CD14-positive monocyte (primary cell): ENCODE measurements around the gene COL4A1. TPM values are rescaled to one million over a fixed set of nuclear protein-coding genes. Genes with fewer than 3 reads are reported as not detected.

Experiments
- DNase-seq, 3 donors: peaks; one replicate each; pipeline ENCODE4 v3.0.0-alpha.2; 2011 to 2022
- H2AFZ ChIP-seq: 2 replicates; pipeline ENCODE4 v1.6.0; 2012; ENCODE audit warnings: mild to moderate bottlenecking, low read depth, low read length, inconsistent platforms; ENCODE audit not compliant: insufficient read depth, poor library complexity, severe bottlenecking
- H3K27ac ChIP-seq, 2 donors: 1 replicate in 1 of 2; 2 replicates in 1 of 2; pipeline ENCODE4 v1.5.1; 2012 to 2013; ENCODE audit warnings: low read length in 2 of 2, control low read depth in 1 of 2, inconsistent platforms in 1 of 2, low read depth in 1 of 2, mild to moderate bottlenecking in 1 of 2
- H3K27me3 ChIP-seq, 2 donors: one replicate each; pipeline versions ENCODE4 v1.6.0 to v1.6.1; 2011 to 2013; ENCODE audit warnings: low read length in 2 of 2; ENCODE audit not compliant: control insufficient read depth in 2 of 2, insufficient read depth in 2 of 2
- H3K36me3 ChIP-seq, 2 donors: replicated peaks in 1 of 2; 1 replicate in 1 of 2; 2 replicates in 1 of 2; pipeline versions ENCODE4 v1.5.1 to v1.6.1; 2012 to 2013; ENCODE audit warnings: low read length in 2 of 2, control low read depth in 1 of 2, inconsistent platforms in 1 of 2, mild to moderate bottlenecking in 1 of 2; ENCODE audit not compliant: insufficient read depth in 2 of 2, control insufficient read depth in 1 of 2
- H3K4me1 ChIP-seq, 2 donors: 1 replicate in 1 of 2; 2 replicates in 1 of 2; pipeline versions ENCODE4 v1.5.1 to v1.6.1; 2012 to 2013; ENCODE audit warnings: low read length in 2 of 2, control low read depth in 1 of 2, inconsistent platforms in 1 of 2, mild to moderate bottlenecking in 1 of 2, moderate library complexity in 1 of 2; ENCODE audit not compliant: insufficient read depth in 2 of 2, control insufficient read depth in 1 of 2
- H3K4me2 ChIP-seq: replicated peaks from 2 replicates; pipeline ENCODE3; 2012; ENCODE audit warnings: low read length, moderate library complexity, mild to moderate bottlenecking; ENCODE audit not compliant: poor library complexity, severe bottlenecking; ENCODE audit errors: extremely low read depth
- H3K4me3 ChIP-seq, 3 experiments: fragments of 200-600 bp in 1 of 3; sonication (generic) in 1 of 3; replicated peaks in 1 of 3; 1 replicate in 2 of 3; 2 replicates in 1 of 3; pipeline ENCODE4 v1.5.1; 2011 to 2013; ENCODE audit warnings: low read length in 3 of 3, mild to moderate bottlenecking in 3 of 3, control low read depth in 2 of 3, low read depth in 2 of 3, inconsistent platforms in 1 of 3, moderate library complexity in 1 of 3
- H3K79me2 ChIP-seq: 2 replicates; pipeline ENCODE4 v1.6.0; 2012; ENCODE audit warnings: mild to moderate bottlenecking, control low read depth, inconsistent platforms, low read length, moderate library complexity; ENCODE audit not compliant: insufficient read depth
- H3K9ac ChIP-seq: 2 replicates; pipeline ENCODE4 v1.6.0; 2017; ENCODE audit warnings: low read length, mild to moderate bottlenecking; ENCODE audit not compliant: insufficient read depth, poor library complexity, severe bottlenecking
- H3K9me3 ChIP-seq, 2 donors: replicated peaks in 1 of 2; 1 replicate in 1 of 2; 2 replicates in 1 of 2; pipeline versions ENCODE4 v1.5.1 to v1.6.1; 2012 to 2013; ENCODE audit warnings: low read length in 2 of 2, control low read depth in 1 of 2; ENCODE audit not compliant: control insufficient read depth in 1 of 2, insufficient read depth in 1 of 2
- H4K20me1 ChIP-seq: 2 replicates; pipeline ENCODE4 v1.6.0; 2012; ENCODE audit warnings: mild to moderate bottlenecking, low read length, control low read depth, moderate library complexity; ENCODE audit not compliant: insufficient read depth
- H3K27ac Mint-ChIP-seq, 7 donors: one replicate each; pipeline ENCODE4 v1.8.0; 2020; ENCODE audit warnings: mild to moderate bottlenecking in 7 of 7, mixed read lengths in 7 of 7, moderate library complexity in 6 of 7, inconsistent platforms in 2 of 7
- H3K27me3 Mint-ChIP-seq, 3 donors: one replicate each; pipeline ENCODE4 v1.8.0; 2021 to 2022; ENCODE audit warnings: low read depth in 3 of 3, mild to moderate bottlenecking in 3 of 3, mixed read lengths in 3 of 3, moderate library complexity in 3 of 3, inconsistent platforms in 1 of 3
- H3K36me3 Mint-ChIP-seq, 2 donors: one replicate each; pipeline ENCODE4 v1.8.0; 2020; ENCODE audit warnings: mixed read lengths in 2 of 2, inconsistent platforms in 1 of 2, mild to moderate bottlenecking in 1 of 2
- H3K4me1 Mint-ChIP-seq: one replicate; pipeline ENCODE4 v1.8.0; 2020; ENCODE audit warnings: mild to moderate bottlenecking, mixed read lengths
- H3K4me3 Mint-ChIP-seq, 2 donors: one replicate each; pipeline ENCODE4 v1.8.0; 2020; ENCODE audit warnings: mild to moderate bottlenecking in 2 of 2, mixed read lengths in 2 of 2, moderate library complexity in 1 of 2
- H3K9me3 Mint-ChIP-seq, 7 donors: one replicate each; pipeline ENCODE4 v1.8.0; 2020 to 2022; ENCODE audit warnings: mixed read lengths in 7 of 7, mild to moderate bottlenecking in 6 of 7, moderate library complexity in 6 of 7, inconsistent platforms in 2 of 7
- WGBS: methylation state at CpG from one replicate; pipeline ENCODE4 v1.1.5; 2013; ENCODE audit warnings: missing lambda C conversion rate; ENCODE audit not compliant: insufficient coverage; 5-methylcytosine and 5-hydroxymethylcytosine counted together
- intact Hi-C, 2 donors: fragments of 100-400 bp; cut with micrococcal nuclease; formaldehyde crosslinking; loops; one replicate each; pipeline versions ENCODE4 v1.15.0 to v1.15.1; 2023
- polyA plus RNA-seq, 3 donors: library from polyadenylated mRNA; depleted of rRNA in 1 of 3; unstranded in 2 of 3; stranded (reverse) in 1 of 3; fragments of 300-500 nt in 2 of 3; fragments of >200 nt in 1 of 3; fragmentation: Illumina TruSeq in 2 of 3; gene quantifications; 1 replicate in 2 of 3; 2 replicates in 1 of 3; pipeline ENCODE4 v1.2.3, GENCODE V29; 2012 to 2021
- TF ChIP-seq, protein P1 (sequence below): fragments of 200-600 bp; IDR thresholded peaks from one replicate; pipeline ENCODE4 v1.8.0; 2022; ENCODE audit warnings: antibody characterized with exemption, mild to moderate bottlenecking

COL4A1 gene
- polyA plus RNA-seq, 3 donors: 0.16 to 0.25 TPM; not detected in 1

DNA sequence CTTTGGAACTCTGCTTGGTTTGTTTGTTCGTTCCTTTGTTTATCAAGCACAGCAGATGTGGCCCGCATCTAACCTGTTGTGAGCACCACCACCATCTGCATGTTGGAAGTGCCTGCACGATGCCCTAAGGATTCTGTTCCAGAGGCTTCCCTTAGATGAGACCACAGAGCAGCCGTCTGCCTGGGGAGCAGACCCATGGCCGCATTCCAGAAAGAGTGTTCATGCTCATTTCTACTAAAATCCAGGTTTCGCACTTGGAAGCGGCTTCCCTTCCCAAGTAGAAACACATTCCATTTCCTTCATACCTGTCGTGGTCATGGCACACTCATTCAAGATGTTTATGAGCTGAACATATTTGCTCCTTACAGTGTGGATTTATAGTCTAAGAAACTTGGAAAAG is 27.3 kb upstream of the COL4A1 start:
- Mint-ChIP-seq H3K27me3 (peaks cover 9 to 21% (median 18%) of the 10 kb centered on the region in 3 donors), H3K4me1 (no peaks in the 10 kb centered on the region), H3K4me3 (no peak overlapping the region), H3K36me3 (no peaks in the 10 kb centered on the region), H3K27ac (no peak overlapping the region), H3K9me3 (peaks cover 0 to 3% (median 0%) of the 10 kb centered on the region in 7 donors)
- Histone ChIP-seq H3K4me1 (no peaks in the 10 kb centered on the region), H4K20me1 (no peaks in the 10 kb centered on the region), H3K27ac (no peak overlapping the region), H3K27me3 (peaks cover 2 to 7% of the 10 kb centered on the region in 2 donors), H3K79me2 (no peaks in the 10 kb centered on the region), H3K9ac (no peak overlapping the region), H3K4me2 (no peak overlapping the region), H3K36me3 (no peaks in the 10 kb centered on the region), H2AFZ (no peak overlapping the region), H3K4me3 (no peak overlapping the region), H3K9me3 (no peaks in the 10 kb centered on the region)
- TF ChIP-seq, protein P1, sequence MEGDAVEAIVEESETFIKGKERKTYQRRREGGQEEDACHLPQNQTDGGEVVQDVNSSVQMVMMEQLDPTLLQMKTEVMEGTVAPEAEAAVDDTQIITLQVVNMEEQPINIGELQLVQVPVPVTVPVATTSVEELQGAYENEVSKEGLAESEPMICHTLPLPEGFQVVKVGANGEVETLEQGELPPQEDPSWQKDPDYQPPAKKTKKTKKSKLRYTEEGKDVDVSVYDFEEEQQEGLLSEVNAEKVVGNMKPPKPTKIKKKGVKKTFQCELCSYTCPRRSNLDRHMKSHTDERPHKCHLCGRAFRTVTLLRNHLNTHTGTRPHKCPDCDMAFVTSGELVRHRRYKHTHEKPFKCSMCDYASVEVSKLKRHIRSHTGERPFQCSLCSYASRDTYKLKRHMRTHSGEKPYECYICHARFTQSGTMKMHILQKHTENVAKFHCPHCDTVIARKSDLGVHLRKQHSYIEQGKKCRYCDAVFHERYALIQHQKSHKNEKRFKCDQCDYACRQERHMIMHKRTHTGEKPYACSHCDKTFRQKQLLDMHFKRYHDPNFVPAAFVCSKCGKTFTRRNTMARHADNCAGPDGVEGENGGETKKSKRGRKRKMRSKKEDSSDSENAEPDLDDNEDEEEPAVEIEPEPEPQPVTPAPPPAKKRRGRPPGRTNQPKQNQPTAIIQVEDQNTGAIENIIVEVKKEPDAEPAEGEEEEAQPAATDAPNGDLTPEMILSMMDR: no peak
- intact Hi-C loops: no loop called here
- no peak for DNase-seq
- 92% methylated on average over 5 of the region's 8 CpGs for WGBS

DNA sequence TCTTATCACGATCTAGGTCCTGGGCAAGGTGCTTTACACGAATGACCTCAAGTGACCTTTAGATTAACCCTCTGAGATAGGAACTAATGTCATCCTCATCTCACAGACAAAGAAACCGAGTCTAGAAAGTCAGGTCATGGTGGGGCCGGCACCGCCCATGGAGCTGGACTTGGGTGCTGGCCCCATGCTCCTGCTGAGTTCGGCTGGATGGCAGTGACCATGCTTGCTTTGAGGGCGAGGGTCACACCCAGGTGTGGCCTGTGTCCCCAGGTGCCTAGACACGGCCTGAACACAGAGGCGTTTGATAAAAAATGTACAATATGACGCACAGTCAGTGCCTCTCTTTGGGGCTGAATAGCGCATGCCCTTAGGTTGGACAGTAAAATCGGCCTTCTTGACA is 26.9 kb upstream of the COL4A1 start:
- TF ChIP-seq, protein P1: no peak
- Histone ChIP-seq H3K4me1 (no peaks in the 10 kb centered on the region), H3K4me3 (no peak overlapping the region), H3K79me2 (no peaks in the 10 kb centered on the region), H3K9ac (no peak overlapping the region), H3K9me3 (no peaks in the 10 kb centered on the region), H3K27ac (no peak overlapping the region), H2AFZ (no peak overlapping the region), H3K36me3 (no peaks in the 10 kb centered on the region), H3K27me3 (peaks cover 2 to 5% of the 10 kb centered on the region in 2 donors), H4K20me1 (no peaks in the 10 kb centered on the region), H3K4me2 (no peak overlapping the region)
- H3K27me3 Mint-ChIP-seq: peaks cover 6 to 17% (median 15%) of the 10 kb centered on the region in 3 donors
- no peaks in the 10 kb centered on the region for H3K36me3 Mint-ChIP-seq
- WGBS: 84% methylated on average over 11 of the region's 12 CpGs
- H3K27ac Mint-ChIP-seq: no peak overlapping the region
- no peak overlapping the region for H3K4me3 Mint-ChIP-seq
- no peaks in the 10 kb centered on the region for H3K4me1 Mint-ChIP-seq
- DNase-seq: no peak
- intact Hi-C loops: no loop called here
- peaks cover 0 to 3% (median 0%) of the 10 kb centered on the region in 7 donors for H3K9me3 Mint-ChIP-seq
